Measurements from ENCODE around the gene ACTG1.

DNA sequence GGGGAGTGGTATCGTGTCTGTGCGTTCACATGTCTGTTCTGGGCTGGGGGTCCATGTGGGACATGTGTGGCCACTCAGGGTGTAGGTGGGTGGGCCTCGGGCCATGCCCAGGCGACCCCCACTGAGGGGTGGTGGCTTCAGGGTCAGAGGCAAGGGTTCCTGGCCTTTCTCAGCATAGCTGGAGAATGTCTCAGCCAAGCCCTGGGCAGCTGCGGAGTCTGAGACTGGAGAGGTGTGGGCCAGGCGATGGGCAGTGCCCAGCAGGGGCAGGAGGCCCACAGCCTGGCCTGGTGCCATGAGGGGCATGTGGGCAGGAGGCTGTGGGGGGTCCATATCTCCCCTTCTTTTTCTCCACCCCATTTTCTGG lies 16.8 kb upstream of the ACTG1 start:
- TF ChIP-seq POLR2A (IDR thresholded peaks at IDR 0.05) (no peak), CTCF (IDR thresholded peaks at IDR 0.05) (no peak)

Data from testis (tissue), 2 donors.